Muscle of arm (tissue), 12 donors: Measurements from ENCODE around the gene PALB2. TPM values are rescaled to one million over a fixed set of nuclear protein-coding genes. Genes with fewer than 3 reads are reported as not detected.
"Not testable (repeated sequence)": the region's sequence is repeated elsewhere in the genome, so short reads cannot be mapped to it uniquely, and the experiment has no call there.

Experiments used
- DNase-seq: peaks from one replicate; pipeline ENCODE4 v3.0.0-alpha.2; 2013
- polyA plus RNA-seq, 12 donors: library from polyadenylated mRNA; unstranded; fragments of 120-200 nt; gene quantifications; one replicate each; pipeline ENCODE4 v1.2.1, GENCODE V29; 2013; ENCODE audit not compliant: insufficient read length in 12 of 12

Gene PALB2
- polyA plus RNA-seq, 12 donors: 8.1 to 13.9 (median 10.7) TPM; not detected in 1

DNA sequence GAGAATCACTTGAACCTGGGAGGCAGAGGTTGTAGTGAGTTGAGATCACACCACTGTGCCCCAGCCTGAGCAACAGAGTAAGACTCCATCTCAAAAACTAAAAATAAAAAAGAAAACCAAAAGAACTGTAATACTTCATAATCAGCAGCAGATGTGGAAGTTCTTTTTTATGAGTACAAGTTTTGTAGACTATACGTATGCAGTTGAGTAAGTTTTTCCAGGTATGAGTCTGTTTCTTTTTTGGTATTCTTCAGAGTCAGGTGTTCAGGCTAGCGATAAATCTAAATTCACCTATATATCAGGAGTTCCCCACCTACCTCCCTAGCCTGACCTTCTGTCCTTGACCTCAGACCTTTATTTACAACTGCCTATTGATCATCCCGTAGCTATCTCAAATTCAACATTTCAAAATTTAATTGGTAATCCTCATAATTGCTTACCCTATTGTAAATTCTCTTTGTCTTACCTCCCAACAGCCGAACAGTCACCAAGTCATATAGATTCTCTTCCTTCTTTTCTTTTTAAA is 10.9 kb upstream of the PALB2 start:
- no peak for DNase-seq

DNA sequence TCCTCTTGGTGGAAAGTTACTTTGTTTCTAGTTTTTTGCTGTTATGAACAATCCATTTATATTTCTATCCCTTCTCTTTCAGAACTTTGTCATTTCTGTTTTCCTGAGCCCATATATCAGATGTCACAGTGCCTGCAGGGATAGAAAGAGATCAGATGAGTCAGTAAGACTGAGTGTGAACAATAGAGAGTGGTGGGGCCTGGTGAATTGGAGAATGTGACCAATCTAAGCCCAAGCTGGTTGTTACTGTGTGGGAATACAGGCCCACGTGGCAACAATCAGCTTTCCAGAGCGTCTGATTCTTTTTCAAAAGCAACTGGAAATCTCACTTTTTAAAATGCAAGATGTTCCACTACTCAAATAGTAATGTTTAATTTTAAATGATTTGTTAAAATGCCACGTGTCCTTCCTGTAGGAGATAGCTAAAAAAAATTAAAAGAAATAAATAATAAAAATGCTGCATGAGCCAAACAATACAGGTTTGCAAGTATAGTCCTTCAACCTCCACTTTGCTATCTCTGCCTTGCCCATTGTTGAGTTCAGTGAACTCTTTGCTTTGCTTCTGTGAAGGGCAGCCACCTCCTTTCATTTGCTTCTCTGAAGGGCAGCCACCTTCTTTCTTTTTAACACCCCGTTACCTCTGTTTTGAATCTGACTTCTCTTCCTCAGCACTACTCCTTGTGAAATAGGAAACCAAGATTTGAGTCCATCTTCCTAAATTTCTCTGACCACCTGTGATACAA is 9.7 kb upstream of the PALB2 start:
- DNase-seq: no peak

DNA sequence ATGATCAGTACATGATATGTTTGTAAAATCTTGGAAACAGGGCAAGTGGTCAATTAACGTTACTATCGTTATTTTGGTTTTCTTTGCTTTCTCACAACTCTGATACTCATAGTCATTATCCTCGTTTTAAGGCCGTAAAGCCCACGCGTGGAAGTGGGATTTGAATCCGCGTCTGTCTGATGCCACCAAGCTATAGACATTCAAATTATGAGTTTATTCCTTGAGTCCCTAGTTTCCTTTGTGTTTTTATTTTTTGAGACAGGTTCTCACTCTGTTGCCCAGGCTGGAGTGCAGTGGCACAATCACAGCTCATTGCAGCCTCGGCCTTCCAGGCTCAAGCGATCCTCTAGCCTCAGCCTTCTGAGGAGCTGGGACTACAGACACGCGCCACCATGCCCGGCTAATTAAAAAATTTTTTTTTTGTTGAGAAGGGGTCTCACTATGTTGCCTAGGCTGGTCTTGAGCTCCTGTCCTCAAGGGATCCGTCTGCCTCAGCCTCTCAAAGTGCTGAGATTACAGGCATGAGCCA is 1.2 kb upstream of the PALB2 start:
- no peak for DNase-seq

DNA sequence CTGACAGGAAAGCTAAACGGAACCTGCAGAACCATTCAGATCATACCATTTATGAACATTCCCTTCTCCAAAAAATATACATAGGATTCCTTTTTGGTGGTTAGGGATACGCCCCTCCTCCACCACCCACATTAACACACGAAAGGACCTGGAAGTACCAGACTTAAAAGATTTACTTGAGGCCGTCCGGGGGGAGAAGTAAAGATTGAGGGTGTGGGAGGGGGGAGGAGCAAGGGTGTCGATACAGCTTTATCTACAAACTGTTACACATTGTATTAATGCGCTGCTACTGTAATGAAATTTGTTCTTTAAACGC is 537 bp downstream of the PALB2 start:
- no peak for DNase-seq

- no peak for DNase-seq
These were observed 5.2 kb downstream of the PALB2 start for GRCh38 chr16:23635958-23636357.

- DNase-seq: no peak
These were observed 6.6 kb downstream of the PALB2 start for GRCh38 chr16:23634461-23635036.

DNA sequence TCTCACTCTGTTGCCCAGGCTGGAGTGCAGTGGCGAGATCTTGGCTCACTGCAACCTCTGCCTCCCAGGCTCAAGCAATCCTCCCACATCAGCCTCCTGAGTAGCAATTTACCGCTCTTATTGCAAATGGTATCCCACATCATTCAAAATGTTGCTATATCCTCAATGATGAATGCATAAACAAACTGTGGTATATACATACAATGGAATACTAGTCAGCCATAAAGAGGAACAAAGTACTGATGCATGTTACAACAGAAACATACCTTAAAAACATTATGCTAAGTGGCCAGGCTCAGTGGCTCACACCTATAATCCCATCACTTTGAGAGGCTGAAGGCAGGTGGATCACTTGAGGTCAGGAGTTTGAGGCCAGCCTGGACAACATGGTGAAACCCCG is 9.2 kb downstream of the PALB2 start:
- not testable (repeated sequence) for DNase-seq

DNA sequence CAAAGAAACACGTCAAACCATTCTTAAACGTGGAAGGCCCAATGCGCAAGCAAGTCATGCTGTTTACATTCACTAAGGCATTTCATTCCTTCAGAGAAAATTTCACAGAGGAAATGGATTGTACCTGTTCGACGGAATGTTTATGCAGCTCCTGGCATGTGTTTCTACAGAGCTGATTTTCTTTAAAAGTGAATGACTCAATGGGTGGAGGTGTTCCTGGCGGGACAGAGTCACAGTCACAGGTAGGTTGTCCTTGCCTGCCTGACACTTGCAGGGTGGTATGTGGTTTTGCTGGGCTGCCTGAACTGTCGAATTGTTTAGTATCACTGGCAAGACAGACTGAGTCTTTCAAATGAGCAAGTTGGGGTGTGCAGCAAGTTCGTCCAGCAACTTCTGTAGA is 11.6 kb downstream of the PALB2 start:
- DNase-seq: no peak

DNA sequence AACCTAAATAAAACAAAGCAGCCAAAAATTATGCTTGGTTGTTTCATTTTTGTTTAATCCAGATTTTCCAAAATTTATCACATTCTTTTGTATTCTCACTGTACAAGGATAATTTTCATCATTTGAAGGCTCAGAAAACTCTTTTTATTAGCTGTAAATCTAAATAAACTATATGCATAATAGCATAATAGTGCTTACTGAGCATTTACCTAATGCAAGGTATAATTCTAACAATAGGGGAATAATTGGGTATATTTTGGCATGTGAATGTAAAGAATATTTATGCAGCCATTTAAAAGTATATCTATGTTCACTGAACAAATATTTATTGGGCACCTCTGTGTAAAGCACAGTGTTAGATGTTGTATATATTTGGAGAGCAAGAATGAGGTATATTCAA is 17.0 kb downstream of the PALB2 start:
- no peak for DNase-seq

DNA sequence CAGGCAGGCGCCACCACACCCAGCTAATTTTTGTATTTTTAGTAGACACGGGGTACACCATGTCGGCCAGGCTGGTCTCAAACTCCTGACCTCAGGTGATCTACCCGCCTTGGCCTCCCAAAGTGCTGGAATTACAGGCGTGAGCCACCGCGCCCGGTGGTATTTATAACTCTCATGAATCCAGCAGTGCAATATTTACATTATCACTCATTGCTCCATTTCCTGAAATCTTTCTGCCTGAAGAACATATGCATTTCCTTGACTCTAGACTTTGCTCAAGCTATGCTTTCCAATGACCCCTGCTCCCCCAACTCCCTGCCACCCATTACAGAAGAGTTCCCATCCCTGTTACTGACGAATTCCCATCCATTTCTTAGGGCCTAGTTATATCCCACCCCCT is 25.3 kb downstream of the PALB2 start:
- DNase-seq: no peak

DNA sequence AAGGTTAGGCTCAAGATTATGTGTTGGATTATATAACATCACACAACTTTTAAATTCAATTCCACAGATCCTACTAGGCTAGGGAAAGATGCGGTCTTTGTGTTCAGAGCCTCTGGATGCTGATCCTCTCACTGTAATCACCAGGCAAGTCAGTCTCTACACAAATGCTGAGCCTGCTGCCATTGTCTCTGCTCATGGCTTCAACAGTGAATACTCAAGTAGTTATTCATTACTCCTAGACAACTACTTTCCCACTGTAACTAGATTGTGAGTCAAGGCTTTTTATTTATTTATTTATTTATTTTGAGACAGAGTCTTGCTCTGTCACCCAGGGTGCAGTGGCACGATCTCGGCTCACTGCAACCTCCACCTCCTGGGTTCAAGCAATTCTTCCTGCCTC is 29.2 kb downstream of the PALB2 start:
- no peak for DNase-seq

- DNase-seq: not testable (repeated sequence)
These were observed 30.2 kb downstream of the PALB2 start for GRCh38 chr16:23610905-23611304.

GRCh38 chr16:23609929-23610328 is 31.2 kb downstream of the PALB2 start:
- no peak for DNase-seq

- no peak for DNase-seq
These were observed 32.9 kb downstream of the PALB2 start for GRCh38 chr16:23608194-23608593.

DNA sequence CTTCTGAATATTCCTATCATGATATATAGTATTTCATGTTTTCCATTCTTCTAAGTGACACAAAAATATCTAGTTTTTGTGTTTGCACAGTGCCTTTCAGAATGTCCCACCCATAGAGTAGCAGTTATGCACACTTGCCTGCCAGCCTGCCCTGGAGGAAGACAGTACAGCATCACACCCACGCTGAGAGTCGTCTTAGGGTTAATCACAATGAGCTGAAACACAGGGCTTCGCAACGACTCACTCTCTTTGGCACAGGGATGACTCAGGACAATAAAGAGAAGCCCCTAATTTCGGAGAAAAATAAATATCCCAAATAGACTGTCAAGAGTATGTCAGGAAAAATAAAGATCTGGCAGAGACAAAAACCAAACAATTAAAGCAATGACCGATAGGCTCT is 33.4 kb downstream of the PALB2 start:
- no peak for DNase-seq

DNA sequence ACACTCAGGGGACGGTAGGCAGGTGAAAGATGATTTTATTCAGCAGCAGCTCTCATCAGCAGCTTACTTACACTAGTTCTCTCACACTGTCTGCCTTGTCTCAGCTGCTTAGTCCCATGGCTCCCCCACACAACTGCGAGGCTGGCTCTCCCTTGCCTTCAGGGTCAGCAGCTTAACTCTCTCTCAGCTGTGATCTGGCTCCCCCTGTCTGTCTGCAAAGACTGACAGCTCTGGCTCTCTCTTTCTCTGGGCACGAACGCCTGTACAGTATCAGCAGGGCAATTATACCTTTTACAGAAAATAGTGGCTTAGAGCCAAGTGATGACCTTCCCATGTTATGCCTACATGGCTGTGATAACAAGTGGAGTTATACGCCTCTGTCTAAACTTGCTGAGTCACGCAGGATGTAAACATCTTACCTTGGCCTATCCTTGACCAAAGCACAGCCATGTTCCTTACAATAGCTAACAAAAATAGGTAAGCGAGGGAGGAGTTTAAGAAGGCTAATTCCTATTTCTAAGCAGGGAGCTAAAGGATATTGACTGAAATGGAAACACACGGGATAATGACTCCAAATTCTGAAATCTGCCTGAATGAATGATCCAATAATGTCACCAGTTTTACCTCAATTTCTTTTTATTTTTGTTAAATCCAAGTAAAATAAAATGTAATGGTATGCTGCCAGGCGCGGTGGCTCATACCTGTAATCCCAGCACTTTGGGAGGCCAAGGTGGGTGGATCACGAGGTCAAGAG is 43.9 kb downstream of the PALB2 start:
- peak; percentile 2 for DNase-seq

GRCh38 chr16:23595951-23596720 is 45.0 kb downstream of the PALB2 start, which contains the start of gene NDUFAB1:
Gene NDUFAB1, minus strand, starts transcription at chr16:23596316. Its CDS starts 26 bp downstream, at chr16:23596290.
- peak; percentile 87 for DNase-seq

- DNase-seq: no peak
These were observed 45.7 kb downstream of the PALB2 start for GRCh38 chr16:23595246-23595950.

GRCh38 chr16:23594186-23594585 is 46.9 kb downstream of the PALB2 start:
- no peak for DNase-seq

GRCh38 chr16:23590181-23590580 is 50.9 kb downstream of the PALB2 start:
- DNase-seq: no peak

GRCh38 chr16:23587726-23588125 is 53.4 kb downstream of the PALB2 start:
- no peak for DNase-seq
